ENCODE data around the gene ANXA6. TPM values are rescaled to one million over a fixed set of nuclear protein-coding genes. Genes with fewer than 3 reads are reported as not detected.

The ANXA6 gene
- total RNA-seq, 2 donors from 2014 or later: 204 to 235 TPM

- Histone ChIP-seq H3K9ac (ENCODE audit: extremely low read depth, low read length, poor library complexity, severe bottlenecking) (no peak overlapping the region), H3K4me3 (ENCODE audit: low read length) (no peak overlapping the region), H3K27ac (ENCODE audit: low read depth, low read length) (no peak overlapping the region), H3K9me3 (ENCODE audit: control insufficient read depth, low read length) (no peaks in the 10 kb centered on the region), H3K36me3 (ENCODE audit: control insufficient read depth, insufficient read depth, low read length) (no peaks in the 10 kb centered on the region), H3K27me3 (ENCODE audit: control insufficient read depth, insufficient read depth, low read length, poor library complexity, severe bottlenecking) (no peaks in the 10 kb centered on the region), H3K4me1 (ENCODE audit: control insufficient read depth, insufficient read depth, low read length) (peaks cover 8% of the 10 kb centered on the region)
- Mint-ChIP-seq H3K4me1 (peaks cover 7% of the 10 kb centered on the region), H3K27me3 (ENCODE audit: insufficient read depth) (no peaks in the 10 kb centered on the region), H3K9me3 (peaks cover 3% of the 10 kb centered on the region), H3K36me3 (ENCODE audit: low read depth) (peaks cover 16% of the 10 kb centered on the region), H3K27ac (no peak overlapping the region), H3K4me3 (no peak overlapping the region)
- 88% methylated on average over 2 of the region's 2 CpGs; no CpG with 5 or more reads in 1 of the 2 experiments for whole genome bisulfite sequencing, 2 experiments (ENCODE audit: insufficient coverage in 1 of 2, insufficient read length in 1 of 2)
- no peak for TF ChIP-seq CTCF (conservative IDR thresholded peaks at IDR 0.05)
- DNase-seq: no peak
Measured at GRCh38 chr5:151070449-151070848, 87.1 kb downstream of the ANXA6 start.

GRCh38 chr5:151068433-151069197, 89.0 kb downstream of the ANXA6 start:
- peaks cover 14% of the 10 kb centered on the region for H3K36me3 Mint-ChIP-seq (ENCODE audit: low read depth)
- WGBS, 2 experiments (ENCODE audit: insufficient coverage in 1 of 2, insufficient read length in 1 of 2): 83 to 92% methylated on average over 6 to 12 of the region's 12 CpGs
- no peak overlapping the region for H3K27ac ChIP-seq (ENCODE audit: low read depth, low read length)
- H3K4me1 ChIP-seq (ENCODE audit: control insufficient read depth, insufficient read depth, low read length): peaks cover 8% of the 10 kb centered on the region
- no peak overlapping the region for H3K4me3 Mint-ChIP-seq
- no peak for TF ChIP-seq CTCF (conservative IDR thresholded peaks at IDR 0.05)
- no peaks in the 10 kb centered on the region for H3K27me3 ChIP-seq (ENCODE audit: control insufficient read depth, insufficient read depth, low read length, poor library complexity, severe bottlenecking)
- H3K36me3 ChIP-seq (ENCODE audit: control insufficient read depth, insufficient read depth, low read length): no peaks in the 10 kb centered on the region
- H3K9me3 ChIP-seq (ENCODE audit: control insufficient read depth, low read length): no peaks in the 10 kb centered on the region
- H3K9ac ChIP-seq (ENCODE audit: extremely low read depth, low read length, poor library complexity, severe bottlenecking): no peak overlapping the region
- H3K9me3 Mint-ChIP-seq: peaks cover 3% of the 10 kb centered on the region
- H3K4me1 Mint-ChIP-seq: peaks cover 7% of the 10 kb centered on the region
- no peak for DNase-seq
- no peak overlapping the region for H3K27ac Mint-ChIP-seq
- no peaks in the 10 kb centered on the region for H3K27me3 Mint-ChIP-seq (ENCODE audit: insufficient read depth)
- H3K4me3 ChIP-seq (ENCODE audit: low read length): no peak overlapping the region

- no peak overlapping the region for H3K9ac ChIP-seq (ENCODE audit: extremely low read depth, low read length, poor library complexity, severe bottlenecking)
Measured at GRCh38 chr5:151067632-151068432, 89.7 kb downstream of the ANXA6 start.

More at GRCh38 chr5:151067632-151068432, 89.7 kb downstream of the ANXA6 start:
- Histone ChIP-seq H3K4me1 (ENCODE audit: control insufficient read depth, insufficient read depth, low read length) (peaks cover 8% of the 10 kb centered on the region), H3K36me3 (ENCODE audit: control insufficient read depth, insufficient read depth, low read length) (peaks cover 6% of the 10 kb centered on the region), H3K9me3 (ENCODE audit: control insufficient read depth, low read length) (no peaks in the 10 kb centered on the region), H3K27ac (ENCODE audit: low read depth, low read length) (no peak overlapping the region), H3K27me3 (ENCODE audit: control insufficient read depth, insufficient read depth, low read length, poor library complexity, severe bottlenecking) (no peaks in the 10 kb centered on the region), H3K4me3 (ENCODE audit: low read length) (no peak overlapping the region)
- DNase-seq: no peak
- peaks cover 19% of the 10 kb centered on the region for H3K36me3 Mint-ChIP-seq (ENCODE audit: low read depth)
- peak overlapping the region; percentile 30 for H3K27ac Mint-ChIP-seq
- peaks cover 7% of the 10 kb centered on the region for H3K4me1 Mint-ChIP-seq
- no peak for TF ChIP-seq CTCF (conservative IDR thresholded peaks at IDR 0.05)
- 95 to 96% methylated on average over 10 to 14 of the region's 14 CpGs for WGBS, 2 experiments (ENCODE audit: insufficient coverage in 1 of 2, insufficient read length in 1 of 2)
- no peaks in the 10 kb centered on the region for H3K27me3 Mint-ChIP-seq (ENCODE audit: insufficient read depth)
- H3K9me3 Mint-ChIP-seq: peaks cover 3% of the 10 kb centered on the region
- no peak overlapping the region for H3K4me3 Mint-ChIP-seq

Data from endodermal cell (in vitro differentiated cells).